Measurements from ENCODE around the gene FADS2. TPM values are rescaled to one million over a fixed set of nuclear protein-coding genes. Genes with fewer than 3 reads are reported as not detected.
"Not testable (repeated sequence)": the region's sequence is repeated elsewhere in the genome, so short reads cannot be mapped to it uniquely, and the experiment has no call there.

FADS2 gene
- total RNA-seq, 4 donors from 2014 or later, result 13.5 to 117 (median 84.9) TPM

- no peaks in the 10 kb centered on the region for H3K9me3 ChIP-seq
- H3K36me3 ChIP-seq, result no peaks in the 10 kb centered on the region
- no peak overlapping the region for H3K27ac ChIP-seq
- no peak for TF ChIP-seq POLR2A (IDR thresholded peaks at IDR 0.05)
- TF ChIP-seq CTCF (IDR thresholded peaks at IDR 0.05), result no peak
- no peaks in the 10 kb centered on the region for H3K4me1 ChIP-seq
- DNase-seq, result no peak
- H3K27me3 ChIP-seq, result no peaks in the 10 kb centered on the region
- H3K4me3 ChIP-seq, result no peak overlapping the region
- intact Hi-C loops (cut with DNase I; ENCODE audit: low total_unique reads), result no loop called here
These were observed 53.3 kb downstream of the FADS2 start for GRCh38 chr11:61881397-61881796.

DNA sequence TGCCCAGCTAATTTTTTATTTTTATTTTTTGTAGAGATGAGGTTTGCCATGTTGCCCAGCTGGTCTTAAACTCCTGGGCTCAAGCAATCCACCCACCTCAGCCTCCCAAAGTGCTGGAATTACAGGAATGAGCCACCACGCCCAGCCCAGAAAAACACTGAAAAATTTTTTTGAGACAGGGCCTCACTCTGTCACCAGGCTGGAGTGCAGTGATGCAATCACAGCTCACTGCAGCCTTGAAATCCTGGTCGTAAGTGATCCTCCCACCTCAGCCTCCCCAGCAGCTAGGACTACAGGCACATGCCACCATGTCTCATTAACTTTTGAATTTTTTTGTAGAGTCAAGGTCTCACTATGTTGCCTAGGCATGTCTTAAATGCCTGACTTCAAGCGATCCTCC, 54.2 kb downstream of the FADS2 start:
- H3K4me3 ChIP-seq; H3K36me3 ChIP-seq; H3K27ac ChIP-seq; H3K4me1 ChIP-seq; H3K9me3 ChIP-seq; intact Hi-C loops (cut with DNase I; ENCODE audit: low total_unique reads); DNase-seq; H3K27me3 ChIP-seq: not testable (repeated sequence)

DNA sequence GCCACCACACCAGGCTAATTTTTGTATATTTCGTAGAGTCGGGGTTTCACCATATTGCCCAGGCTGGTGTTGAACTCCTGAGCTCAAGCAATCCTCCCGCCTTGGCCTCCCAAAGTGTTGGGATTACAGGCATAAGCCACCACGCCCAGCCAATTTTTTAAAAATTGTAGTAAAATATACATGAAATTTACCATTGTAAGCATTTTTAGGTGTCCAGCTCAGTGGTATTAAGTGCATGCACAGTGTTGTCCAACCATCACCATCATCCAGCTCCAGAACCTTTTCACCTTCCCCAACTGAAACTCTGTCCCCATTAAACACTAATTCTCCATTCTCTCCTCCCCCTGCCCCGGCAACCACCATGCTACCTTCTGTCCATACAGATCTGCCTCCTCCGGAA, 54.8 kb downstream of the FADS2 start:
- Histone ChIP-seq H3K9me3 (no peaks in the 10 kb centered on the region), H3K27me3 (no peaks in the 10 kb centered on the region), H3K4me1 (no peaks in the 10 kb centered on the region), H3K27ac (no peak overlapping the region), H3K4me3 (no peak overlapping the region), H3K36me3 (no peaks in the 10 kb centered on the region)
- no peak for DNase-seq
- intact Hi-C loops (cut with DNase I; ENCODE audit: low total_unique reads), result no loop called here
- TF ChIP-seq CTCF (IDR thresholded peaks at IDR 0.05) (no peak), POLR2A (IDR thresholded peaks at IDR 0.05) (no peak)

GRCh38 chr11:61883327-61883726, 55.2 kb downstream of the FADS2 start:
- Histone ChIP-seq H3K4me3 (no peak overlapping the region), H3K9me3 (no peaks in the 10 kb centered on the region), H3K27me3 (no peaks in the 10 kb centered on the region), H3K4me1 (no peaks in the 10 kb centered on the region), H3K36me3 (no peaks in the 10 kb centered on the region), H3K27ac (no peak overlapping the region)
- TF ChIP-seq CTCF (IDR thresholded peaks at IDR 0.05) (no peak), POLR2A (IDR thresholded peaks at IDR 0.05) (no peak)
- intact Hi-C loops (cut with DNase I; ENCODE audit: low total_unique reads), result no loop called here
- DNase-seq, result no peak

GRCh38 chr11:61883947-61884346, 55.8 kb downstream of the FADS2 start:
- no peaks in the 10 kb centered on the region for H3K4me1 ChIP-seq
- H3K27ac ChIP-seq, result no peak overlapping the region
- no peaks in the 10 kb centered on the region for H3K36me3 ChIP-seq
- H3K4me3 ChIP-seq, result no peak overlapping the region
- TF ChIP-seq POLR2A (IDR thresholded peaks at IDR 0.05) (no peak), CTCF (IDR thresholded peaks at IDR 0.05) (no peak)
- H3K9me3 ChIP-seq, result no peaks in the 10 kb centered on the region
- DNase-seq, result no peak
- intact Hi-C loops (cut with DNase I; ENCODE audit: low total_unique reads), result no loop called here
- no peaks in the 10 kb centered on the region for H3K27me3 ChIP-seq

GRCh38 chr11:61885166-61885778, 57.2 kb downstream of the FADS2 start:
- Histone ChIP-seq H3K4me1 (peaks cover 0 to under 1% of the 10 kb centered on the region in 2 donors), H3K36me3 (no peaks in the 10 kb centered on the region), H3K27me3 (no peaks in the 10 kb centered on the region), H3K9me3 (no peaks in the 10 kb centered on the region), H3K27ac (no peak overlapping the region), H3K4me3 (no peak overlapping the region)
- no peak for DNase-seq
- intact Hi-C loops (cut with DNase I; ENCODE audit: low total_unique reads), result no loop called here
- no peak for TF ChIP-seq CTCF (IDR thresholded peaks at IDR 0.05)
- no peak for TF ChIP-seq POLR2A (IDR thresholded peaks at IDR 0.05)
